ENCODE results near the gene ANKRD24.
"Not testable (repeated sequence)": the region's sequence is repeated elsewhere in the genome, so short reads cannot be mapped to it uniquely, and the experiment has no call there.

Gene ANKRD24

DNA sequence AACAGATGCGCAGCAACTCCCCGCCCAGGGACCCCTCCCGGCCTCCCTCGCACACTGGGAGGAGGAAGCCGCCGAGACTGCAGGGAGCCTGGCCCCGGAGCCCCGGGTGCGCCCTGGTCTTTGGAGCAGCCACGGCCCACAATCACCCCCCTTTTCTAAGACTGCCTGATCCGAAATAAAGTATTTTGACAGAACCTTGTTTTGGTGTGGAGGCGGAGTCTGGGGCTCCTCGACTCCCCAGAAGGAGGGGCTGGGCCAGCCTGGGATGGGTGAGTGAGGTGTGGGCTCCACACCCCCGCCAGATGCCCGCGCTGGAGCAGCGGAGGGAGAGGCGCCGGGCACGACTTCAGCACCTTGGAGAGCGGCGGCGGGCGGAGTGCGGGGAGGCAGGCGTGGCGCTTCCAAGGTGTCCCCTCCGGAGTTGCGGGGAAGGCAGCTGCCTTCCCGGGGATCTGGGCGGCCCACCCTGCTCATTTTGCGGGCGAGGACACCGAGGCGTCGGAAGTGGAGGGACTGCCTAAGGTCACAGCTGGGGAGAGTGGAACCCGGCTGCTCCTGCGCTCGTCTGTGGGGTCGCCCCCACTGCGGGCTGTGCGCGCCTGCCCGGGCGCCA lies 9.5 kb upstream of the ANKRD24 start:
- DNase-seq (ENCODE audit: extremely low spot score, insufficient read length, low read depth) (no peak), FAIRE-seq (no peak)

DNA sequence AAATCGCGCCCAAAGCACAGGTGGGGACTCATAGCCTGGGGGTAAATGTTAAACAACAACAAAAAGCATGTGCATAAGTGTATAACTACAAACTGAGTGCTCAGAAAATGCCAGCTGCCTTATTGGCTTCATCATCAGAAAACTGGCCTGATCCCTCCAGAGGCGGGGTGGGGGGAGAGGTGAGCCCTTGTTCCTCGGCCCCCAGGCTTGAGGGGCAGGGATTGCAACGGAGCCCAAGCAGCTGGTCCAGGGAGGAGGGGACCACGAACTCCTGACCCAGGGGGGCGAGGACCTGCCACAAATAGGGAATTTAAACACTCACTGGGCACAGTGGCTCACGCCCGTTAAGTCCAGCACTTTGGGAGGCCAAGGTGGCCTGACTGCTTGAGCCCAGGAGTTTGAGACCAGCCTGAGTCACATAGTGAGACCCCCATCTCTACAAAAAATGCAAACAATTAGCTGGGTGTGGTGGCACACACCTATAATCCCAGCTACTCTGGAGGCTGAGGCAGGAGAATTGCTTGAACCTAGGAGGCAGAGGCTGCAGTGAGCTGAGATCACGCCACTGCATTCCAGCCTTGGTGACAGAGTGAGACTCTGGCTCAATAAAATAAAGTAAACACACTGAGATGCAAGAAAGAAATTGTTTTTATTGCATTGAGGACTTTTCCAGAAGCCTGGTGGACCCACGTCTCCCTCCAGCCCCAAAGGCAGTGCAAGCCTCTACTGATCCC lies 8.8 kb upstream of the ANKRD24 start:
- DNase-seq (ENCODE audit: extremely low spot score, insufficient read length, low read depth) (no peak), FAIRE-seq (no peak)

DNA sequence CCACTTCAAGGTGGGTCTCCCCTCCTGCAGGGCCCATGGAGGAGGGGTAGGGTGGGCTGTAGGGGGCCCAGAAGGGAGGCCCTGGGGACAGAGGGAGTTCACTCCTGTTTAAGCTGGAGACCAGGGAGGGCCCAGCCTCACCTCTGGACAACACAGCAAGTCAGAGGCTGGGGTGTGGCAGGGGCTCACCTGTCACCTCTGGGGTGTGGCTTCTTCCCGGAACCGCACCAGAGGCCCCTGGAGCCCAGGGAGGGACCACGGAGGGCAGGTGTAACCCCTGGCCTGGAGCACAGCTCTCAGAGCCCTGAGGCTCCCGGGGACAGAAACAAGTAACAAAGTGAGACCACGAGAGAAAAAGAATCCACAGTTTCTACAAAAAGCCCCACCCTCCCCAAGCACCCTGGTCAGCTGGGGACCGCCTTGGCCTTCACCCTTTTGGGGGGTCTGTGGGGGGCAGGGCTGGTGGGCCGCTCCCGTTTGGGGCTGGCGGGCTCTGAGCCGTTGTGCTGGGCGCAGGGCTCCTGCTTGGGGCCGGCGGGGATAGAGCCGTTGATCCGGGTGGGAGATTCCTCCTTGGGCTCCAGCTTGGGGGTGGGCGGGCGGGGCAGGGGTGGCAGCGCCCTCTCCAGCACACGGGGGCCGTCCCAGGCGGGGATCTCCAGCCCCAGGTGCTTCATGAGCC lies 8.1 kb upstream of the ANKRD24 start:
- DNase-seq (ENCODE audit: extremely low spot score, insufficient read length, low read depth) (no peak), FAIRE-seq (no peak)

DNA sequence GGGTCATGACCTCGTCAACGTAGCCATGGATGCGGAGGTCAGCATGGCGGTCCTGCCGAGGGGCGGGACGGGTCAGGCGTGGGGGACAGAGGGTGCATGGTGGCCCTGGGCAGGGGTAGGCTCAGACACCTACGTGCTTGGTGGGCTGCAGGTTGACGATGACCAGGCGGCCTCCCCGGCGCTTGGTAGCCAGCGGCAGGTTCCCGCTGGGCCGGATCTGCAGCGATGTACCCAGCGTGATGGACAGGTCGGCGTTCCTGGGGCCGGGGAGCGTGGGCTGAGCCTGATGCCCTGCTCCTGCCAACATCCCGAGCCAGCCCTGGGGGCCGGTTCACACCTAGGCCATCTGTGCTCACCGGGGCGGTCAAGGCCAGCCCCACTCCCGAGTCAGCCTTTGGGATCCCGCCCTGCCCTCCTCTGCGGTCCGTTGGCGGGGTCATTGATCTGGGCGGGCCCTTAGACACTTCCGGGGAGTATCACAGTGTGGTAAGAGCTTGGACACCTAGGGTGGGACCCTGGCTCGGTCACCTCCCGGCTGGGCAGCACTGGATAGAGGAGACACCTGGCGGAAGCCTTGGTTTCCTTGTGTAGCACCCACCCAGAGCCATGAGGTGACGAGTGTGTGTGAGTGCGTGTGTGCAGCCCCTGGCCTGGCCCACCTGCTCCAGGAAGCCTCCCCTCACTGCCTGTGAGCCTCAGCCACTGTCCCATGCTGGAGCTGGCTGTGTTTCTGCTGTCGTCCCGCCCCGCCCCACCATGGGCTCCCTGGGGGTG lies 7.4 kb upstream of the ANKRD24 start:
- no peak for FAIRE-seq

DNA sequence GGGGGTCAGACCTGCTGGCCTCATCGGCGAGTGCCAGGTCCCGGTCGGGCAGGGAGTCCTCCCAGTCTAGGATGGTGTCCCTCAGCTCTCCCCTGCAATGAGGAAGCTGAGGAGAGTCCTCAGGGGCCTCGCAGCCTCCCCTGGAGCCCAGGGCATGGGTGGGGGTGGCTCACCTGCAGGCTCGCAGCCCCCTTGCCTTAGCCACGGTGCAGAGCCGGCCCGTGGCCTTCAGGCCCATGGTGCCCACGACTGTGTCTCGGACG lies 6.9 kb upstream of the ANKRD24 start:
- FAIRE-seq (no peak), DNase-seq (ENCODE audit: extremely low spot score, insufficient read length, low read depth) (no peak)

More for the DNA sequence above, 7.4 kb upstream of the ANKRD24 start:
- DNase-seq (ENCODE audit: extremely low spot score, insufficient read length, low read depth) = no peak

DNA sequence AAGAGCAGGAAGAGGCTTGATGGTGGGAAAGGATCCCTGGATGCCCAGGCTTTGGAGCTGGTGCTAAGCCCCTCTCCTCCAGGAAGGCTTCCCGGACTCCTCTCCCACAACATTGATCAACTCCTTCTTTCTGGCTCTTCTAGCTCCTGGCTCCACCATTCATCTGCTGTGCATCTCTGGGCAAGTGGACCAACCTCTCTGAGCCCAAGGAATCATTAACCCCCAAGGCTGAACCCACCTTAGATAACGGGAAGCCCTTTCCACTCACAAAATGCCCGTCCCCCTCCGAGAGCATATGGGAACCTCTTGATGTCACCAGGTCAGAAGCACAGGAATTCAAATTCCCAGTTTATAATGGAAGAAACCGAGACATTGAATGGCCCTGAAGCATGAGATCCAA lies 5.3 kb upstream of the ANKRD24 start:
- DNase-seq (ENCODE audit: extremely low spot score, insufficient read length, low read depth) (no peak), FAIRE-seq (no peak)

DNA sequence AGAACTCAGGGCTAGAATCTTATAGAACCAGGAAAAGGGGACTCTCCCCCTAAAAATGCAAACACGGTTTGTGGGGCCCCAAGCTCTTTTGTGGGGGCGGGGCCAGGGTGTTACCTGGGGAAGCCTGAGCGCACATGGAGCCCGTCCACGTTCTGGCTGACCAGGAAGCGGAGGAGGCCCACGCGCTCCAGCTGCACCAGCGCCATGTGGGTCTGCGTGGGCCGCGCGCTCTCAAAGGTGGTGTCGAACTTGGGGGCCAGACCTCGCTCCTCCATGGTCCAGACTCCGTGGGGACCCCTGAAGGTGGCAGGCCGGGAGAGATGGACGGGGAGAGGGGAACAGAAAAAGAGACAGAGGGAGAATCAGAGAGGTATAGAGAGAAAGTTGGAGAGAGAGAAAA lies 3.5 kb upstream of the ANKRD24 start:
- DNase-seq (ENCODE audit: extremely low spot score, insufficient read length, low read depth) = no peak
- no peak for FAIRE-seq

DNA sequence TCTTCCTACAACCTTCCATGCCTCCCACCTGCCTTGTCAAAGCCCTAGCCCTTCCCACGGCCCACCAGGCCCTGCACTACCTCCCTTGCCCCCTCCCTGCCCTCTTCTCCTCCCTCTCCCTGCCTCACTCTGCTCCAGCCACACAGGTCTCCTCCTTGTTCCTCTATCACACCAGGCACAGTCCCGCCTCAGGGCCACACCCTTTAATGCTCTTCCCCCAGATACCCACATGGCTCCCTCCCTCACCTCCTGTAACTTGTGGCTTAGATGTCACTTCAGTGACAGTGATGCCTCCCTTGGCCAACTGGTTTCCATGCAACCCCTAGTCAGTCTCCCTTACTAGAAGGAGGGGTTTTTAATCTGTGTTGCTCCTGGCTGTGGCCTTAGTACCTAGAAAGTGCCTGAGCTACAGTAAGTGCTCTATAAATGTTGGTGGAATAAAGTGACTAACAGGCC lies 1.4 kb upstream of the ANKRD24 start:
- DNase-seq (ENCODE audit: extremely low spot score, insufficient read length, low read depth) (no peak), FAIRE-seq (no peak)

DNA sequence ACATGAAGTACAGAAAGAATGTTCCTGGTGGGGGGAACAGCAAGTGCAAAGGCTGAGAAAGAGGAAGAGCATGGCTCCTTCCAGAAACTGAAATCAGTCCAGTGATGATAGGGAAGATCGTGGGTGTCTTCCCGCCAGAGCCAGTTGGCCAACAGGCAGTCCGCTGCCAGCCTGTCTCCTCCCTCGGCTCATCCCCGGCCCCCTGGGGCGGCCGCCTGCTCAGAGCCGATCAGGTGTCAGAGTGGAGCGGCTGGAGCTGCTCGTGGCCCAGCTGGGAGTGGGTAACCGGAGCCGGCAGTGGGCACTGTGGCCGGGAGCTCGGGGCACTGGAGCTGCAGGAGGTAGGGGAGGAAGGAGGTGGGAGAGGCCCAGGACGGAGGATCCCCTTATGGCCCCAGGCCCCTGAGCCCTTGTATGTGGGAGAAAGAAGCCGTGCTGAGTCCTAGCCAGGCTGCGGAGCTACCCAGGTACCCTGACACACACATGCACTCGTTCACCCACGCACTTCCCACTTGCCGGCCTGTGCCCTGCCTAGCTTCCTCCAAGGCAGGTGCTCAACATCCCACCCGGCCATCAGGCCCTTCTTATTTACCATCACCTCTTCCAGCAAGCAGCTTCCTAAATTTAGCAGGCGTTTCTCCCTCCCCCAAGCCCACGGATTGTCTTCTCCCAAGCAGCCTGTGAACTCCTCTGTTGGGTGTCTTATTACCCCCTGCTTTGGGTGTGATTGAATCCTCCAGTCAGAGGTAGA lies 1.7 kb downstream of the ANKRD24 start:
- FAIRE-seq (no peak), DNase-seq (ENCODE audit: extremely low spot score, insufficient read length, low read depth) (no peak)

DNA sequence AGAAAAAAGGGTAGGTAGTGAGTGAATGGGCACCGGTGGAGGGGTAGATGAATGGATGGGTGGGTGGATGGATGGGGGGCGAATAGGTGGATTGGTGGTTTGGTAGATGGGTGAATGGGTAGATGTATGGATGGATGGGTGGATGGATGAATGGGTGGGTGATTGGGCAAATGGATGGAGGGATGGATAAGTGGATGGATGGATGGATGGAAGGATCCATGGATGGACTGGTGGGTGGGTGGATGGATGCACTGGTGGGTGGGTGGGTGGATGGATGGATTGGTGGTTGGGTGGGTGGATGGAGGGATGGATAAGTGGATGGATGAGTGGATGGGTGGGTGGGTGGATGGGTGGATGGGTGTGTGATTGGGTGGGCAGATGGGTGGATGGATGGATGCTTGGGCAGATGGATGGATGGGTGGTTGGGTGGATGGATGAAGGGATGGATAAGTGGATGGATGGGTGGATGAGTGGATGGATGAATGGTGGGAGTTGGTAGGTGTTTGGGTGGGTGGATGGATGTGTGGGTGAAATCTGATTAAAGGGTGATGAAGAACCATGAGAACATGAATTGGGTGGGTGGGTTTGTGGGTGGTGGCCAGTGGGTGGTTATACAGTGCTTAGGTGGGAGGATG lies 2.3 kb downstream of the ANKRD24 start:
- DNase-seq (ENCODE audit: extremely low spot score, insufficient read length, low read depth) = no peak
- FAIRE-seq = no peak

DNA sequence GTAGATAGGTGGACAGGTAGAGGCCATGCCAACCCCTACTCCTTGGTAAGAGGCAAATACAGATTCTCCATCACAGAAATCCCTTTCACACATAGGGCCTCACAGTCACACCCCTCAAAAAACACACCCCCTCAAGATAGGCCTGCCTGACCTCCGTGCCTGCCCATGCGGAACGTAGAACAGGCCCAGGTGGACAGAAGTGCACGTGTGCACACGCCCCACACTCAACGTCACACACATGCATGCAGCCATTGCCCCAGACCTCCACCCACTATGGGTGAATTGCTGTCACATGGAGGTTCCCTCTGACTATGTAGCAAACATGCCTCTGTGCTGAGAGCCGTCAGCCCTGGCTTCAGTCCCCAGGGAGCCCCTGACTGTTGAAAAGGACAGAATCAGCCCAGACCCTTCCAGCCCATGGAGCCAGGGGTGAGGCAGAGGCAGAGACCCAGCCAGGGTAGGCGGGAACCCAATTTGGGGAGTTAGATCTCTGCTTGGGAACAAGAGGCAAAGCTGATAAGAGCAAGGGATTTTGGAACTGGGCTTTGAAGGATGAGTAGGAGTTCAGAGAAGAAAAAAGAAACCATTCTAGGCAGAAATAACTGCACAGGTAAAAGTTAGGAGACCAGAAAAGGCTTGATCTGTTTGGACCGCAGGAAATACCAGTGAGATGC lies 3.1 kb downstream of the ANKRD24 start:
- DNase-seq (ENCODE audit: extremely low spot score, insufficient read length, low read depth) = no peak
- no peak for FAIRE-seq

DNA sequence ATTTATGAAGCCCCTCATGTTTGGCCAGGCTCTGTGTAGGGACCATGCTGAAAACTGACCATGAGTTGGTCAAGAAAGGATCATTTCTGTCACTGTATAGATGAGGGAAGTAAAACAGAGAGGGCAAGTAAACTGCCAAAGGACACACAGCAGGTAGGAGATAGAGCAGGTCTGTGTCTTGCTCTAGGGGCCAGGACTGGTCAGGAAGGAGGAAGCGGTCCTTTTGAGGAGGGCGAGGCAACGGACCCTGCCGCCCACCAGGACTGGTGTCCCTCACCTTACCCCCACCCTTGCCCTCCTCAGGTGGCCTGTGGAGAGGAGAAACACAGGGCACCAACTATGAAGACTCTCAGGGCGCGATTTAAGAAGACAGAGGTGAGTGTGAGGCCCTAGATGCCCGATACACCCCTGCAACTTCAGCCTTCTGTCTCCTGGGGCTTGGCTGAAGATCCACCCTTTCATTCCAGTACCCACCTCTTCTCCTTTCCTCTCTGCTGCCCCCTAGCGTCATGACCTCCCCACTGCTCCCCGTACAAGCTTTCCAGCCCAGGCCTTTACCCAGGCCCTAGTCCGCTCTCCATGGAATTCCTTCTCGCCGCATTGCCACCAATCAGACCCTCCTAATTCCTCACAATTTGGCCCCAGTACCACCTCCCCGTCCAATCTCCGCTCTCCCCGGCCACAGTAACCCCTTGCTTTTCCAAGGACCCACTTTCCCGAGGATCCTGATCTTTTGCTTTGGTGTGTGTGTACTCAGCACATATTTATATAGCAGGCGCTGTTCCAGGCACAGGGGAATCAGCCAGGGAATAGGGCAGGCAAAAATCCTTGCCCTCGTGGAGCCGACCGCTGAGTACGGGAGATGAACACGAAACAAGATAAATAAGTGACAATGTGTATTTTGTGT lies 3.9 kb downstream of the ANKRD24 start:
- peak; percentile 69 for DNase-seq (ENCODE audit: extremely low spot score, insufficient read length, low read depth)
- peak; percentile 75 for FAIRE-seq

DNA sequence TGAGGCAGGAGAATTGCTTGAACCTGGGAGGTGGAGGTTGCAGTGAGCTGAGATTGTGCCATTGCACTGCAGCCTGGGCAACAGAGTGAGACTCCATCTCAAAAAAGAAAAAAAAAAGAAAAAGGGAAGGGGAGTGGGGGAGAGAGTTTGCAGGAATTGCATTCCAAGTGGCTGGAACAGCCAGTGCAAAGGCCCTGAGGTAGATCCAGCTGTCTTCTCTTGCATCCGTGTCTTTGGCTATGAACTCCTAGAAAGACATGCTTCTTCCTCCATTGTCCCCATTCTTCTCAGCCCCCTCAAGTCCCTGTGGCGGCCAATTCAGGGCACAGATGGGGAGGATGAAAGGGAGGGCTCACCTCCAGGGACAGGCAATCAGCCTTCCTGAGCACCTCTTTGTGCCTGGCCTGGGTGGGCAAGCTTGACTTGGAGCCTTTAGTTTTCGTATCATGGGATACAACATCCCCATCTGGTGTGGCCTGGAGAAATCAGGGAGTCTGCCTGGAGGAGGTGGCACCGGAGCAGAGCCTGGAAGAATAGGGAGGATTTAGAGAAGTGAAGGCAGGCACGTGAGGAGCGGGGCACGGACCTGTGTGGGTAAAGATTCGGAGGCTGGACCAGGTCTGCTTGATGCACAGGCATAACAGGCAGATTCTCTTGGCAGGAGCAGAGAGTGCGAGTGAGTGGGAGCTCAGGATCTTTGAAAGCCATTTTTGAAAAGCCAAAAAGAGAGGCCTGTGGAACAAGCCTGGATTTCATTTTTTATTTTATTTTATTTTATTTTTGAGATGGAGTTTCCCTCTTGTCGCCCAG lies 5.0 kb downstream of the ANKRD24 start:
- DNase-seq (ENCODE audit: extremely low spot score, insufficient read length, low read depth) = no peak
- no peak for FAIRE-seq

DNA sequence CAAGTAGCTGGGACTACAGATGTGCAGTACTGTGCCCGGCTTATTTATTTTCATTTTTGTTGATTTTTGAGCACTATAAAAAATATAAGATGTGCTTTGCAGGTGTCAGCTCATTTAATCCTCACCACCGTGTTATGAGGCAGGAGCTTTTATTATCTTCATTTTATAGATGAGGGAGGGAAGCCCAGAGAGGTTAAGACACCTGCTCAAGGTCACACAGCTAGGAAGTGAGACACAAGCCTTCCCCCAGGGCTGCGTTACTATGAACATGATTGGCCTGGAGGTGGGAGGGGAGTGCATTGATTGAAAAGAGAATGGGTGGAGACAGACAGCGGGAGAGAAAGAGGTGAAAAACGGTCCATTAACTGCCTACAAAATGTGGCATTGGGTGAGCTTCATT lies 7.2 kb downstream of the ANKRD24 start:
- no peak for FAIRE-seq
- DNase-seq (ENCODE audit: extremely low spot score, insufficient read length, low read depth) = no peak

DNA sequence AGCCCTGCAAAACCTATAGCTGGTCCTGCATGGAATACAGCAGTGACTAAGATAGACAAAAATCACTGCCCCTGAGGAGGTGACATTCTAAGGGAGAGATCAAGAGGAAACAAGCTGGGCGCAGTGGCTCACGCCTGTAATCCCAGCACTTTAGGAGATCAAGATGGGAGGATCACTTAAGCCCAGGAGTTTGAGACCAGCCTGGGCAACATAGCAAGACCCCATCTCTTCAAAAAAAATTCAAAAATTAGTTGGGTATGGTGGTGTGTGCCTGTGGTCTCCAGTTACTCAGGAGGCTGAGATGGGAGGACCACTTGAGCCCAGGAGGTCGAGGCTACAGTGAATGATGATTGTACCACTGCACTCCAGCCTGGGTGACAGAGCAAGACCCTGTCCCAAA lies 10.0 kb downstream of the ANKRD24 start:
- FAIRE-seq; DNase-seq (ENCODE audit: extremely low spot score, insufficient read length, low read depth): not testable (repeated sequence)

DNA sequence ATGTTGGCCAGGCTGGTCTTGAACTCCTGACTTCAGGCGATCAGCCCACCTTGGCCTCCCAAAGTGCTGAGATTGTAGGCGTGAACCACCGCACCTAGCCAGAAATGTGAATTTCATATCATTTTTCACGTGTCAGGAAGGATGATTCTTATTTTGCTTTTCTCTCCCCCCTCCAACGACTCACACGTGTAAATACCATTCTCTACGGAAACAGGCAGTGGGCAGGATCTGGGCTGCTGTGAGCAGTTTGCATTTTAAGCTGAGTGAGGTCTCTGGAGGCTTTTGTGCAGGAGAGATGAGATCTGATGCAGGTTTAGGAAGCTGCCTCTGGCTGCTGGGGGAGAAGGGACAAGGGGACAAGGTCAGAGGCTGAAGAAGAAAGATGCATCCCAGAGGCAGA lies 11.9 kb downstream of the ANKRD24 start:
- no peak for FAIRE-seq
- DNase-seq (ENCODE audit: extremely low spot score, insufficient read length, low read depth) = no peak

DNA sequence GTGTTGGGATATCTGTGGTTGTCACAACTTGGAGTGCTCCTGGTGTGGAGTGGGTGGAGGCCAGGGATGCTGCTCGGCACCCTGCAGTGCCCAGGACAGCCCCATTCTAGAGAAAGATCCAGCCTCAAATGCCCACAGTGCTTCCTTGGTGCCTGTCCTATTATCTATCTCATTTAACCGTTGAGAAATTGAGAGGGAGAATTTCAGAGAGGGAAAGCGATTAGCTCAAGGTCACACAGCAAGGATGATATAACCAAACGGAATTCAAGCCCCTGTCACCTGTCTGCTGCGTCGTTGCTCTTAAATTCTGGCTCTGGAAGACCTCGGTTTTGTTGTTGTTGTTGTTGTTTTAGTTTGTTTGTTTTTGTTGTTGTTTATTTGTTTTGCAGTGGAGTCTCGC lies 13.5 kb downstream of the ANKRD24 start:
- FAIRE-seq (no peak), DNase-seq (ENCODE audit: extremely low spot score, insufficient read length, low read depth) (no peak)

All from GM18507 (cell line).